HL-60 (cell line): ENCODE data around the gene HOXD12.

ENCODE experiments used
- CTCF ChIP-seq: IDR thresholded peaks from one replicate; pipeline ENCODE4 v1.5.1; 2011; ENCODE audit warnings: low read length, control low read depth, inconsistent platforms; ENCODE audit not compliant: insufficient read depth
- GABPA ChIP-seq: IDR thresholded peaks from 2 replicates; pipeline ENCODE4 v1.6.1; 2012; ENCODE audit warnings: low read depth
- POLR2AphosphoS5 ChIP-seq: IDR thresholded peaks from 2 replicates; pipeline ENCODE4 v1.6.1; 2012; ENCODE audit warnings: low read depth
- REST ChIP-seq: IDR thresholded peaks from 2 replicates; pipeline ENCODE4 v1.6.1; 2012; ENCODE audit warnings: low read depth; ENCODE audit not compliant: insufficient replicate concordance
- SPI1 ChIP-seq: IDR thresholded peaks from 2 replicates; pipeline ENCODE4 v1.6.1; 2012; ENCODE audit warnings: low read depth, mild to moderate bottlenecking, borderline replicate concordance

GRCh38 chr2:176109192-176109901, 9.8 kb downstream of the HOXD12 start:
- TF ChIP-seq CTCF = no peak
- no peak for TF ChIP-seq POLR2AphosphoS5
- TF ChIP-seq REST = no peak
- TF ChIP-seq SPI1 = no peak
- TF ChIP-seq GABPA = no peak
